NCI-H345 treated with DMSO at 0.1 percent for 48 hours (cell line): ENCODE results near the gene HSD11B2.
A peak's percentile ranks its signal among the peaks of the same experiment; 100 is the strongest.

ENCODE experiments used
- DNase-seq: peaks from one replicate; lab custom pipeline; 2025; ENCODE audit not compliant: unreplicated experiment; lab: John Stamatoyannopoulos, UW

Gene HSD11B2

DNA sequence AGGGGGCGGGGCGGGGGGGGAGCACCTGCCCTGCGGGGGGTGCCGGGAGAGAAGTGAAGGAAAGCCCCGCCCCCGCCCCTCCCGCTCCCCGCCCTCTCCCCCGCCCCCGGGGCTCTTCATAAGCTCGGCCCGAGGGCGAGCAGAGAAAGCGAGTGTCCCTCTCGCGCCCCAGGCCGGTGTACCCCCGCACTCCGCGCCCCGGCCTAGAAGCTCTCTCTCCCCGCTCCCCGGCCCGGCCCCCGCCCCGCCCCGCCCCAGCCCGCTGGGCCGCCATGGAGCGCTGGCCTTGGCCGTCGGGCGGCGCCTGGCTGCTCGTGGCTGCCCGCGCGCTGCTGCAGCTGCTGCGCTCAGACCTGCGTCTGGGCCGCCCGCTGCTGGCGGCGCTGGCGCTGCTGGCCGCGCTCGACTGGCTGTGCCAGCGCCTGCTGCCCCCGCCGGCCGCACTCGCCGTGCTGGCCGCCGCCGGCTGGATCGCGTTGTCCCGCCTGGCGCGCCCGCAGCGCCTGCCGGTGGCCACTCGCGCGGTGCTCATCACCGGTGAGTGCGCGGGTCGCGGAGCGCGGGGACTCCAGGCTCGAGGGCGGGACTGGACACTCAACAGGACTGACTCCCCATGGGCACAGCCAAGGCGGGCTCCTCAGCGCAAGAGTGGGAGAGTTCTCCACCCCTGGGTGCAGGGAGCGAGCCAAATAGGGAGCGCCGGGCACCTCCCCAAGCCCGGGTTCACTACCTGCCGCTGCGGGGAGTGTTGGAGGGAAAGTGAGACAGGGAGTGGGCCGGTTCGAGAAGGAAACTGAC is at the start of gene HSD11B2:
TSS of gene HSD11B2 (plus strand) at position 145 of the 798 bp plus-strand sequence. CDS start at position 273, 128 bp downstream.
- no peak for DNase-seq

DNA sequence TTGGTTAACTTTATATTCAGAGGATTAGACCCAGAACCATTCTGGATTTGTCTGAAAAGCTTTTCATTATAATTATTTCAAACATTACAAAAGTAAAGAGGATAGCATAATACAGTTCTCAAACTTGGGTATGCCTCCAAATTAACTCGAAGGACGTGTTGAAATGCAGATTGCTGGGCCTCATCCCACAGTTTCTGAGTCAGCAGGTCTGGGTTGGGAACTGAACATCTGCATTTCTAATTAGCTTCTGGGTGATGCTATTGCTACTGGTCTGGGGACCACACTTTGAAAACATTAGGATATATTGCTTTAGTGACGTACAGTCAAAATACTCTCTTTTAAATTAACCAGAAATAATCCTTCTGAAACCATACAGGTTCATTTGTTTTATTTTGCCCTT is 47.6 kb upstream of the HSD11B2 start:
- DNase-seq: no peak

DNA sequence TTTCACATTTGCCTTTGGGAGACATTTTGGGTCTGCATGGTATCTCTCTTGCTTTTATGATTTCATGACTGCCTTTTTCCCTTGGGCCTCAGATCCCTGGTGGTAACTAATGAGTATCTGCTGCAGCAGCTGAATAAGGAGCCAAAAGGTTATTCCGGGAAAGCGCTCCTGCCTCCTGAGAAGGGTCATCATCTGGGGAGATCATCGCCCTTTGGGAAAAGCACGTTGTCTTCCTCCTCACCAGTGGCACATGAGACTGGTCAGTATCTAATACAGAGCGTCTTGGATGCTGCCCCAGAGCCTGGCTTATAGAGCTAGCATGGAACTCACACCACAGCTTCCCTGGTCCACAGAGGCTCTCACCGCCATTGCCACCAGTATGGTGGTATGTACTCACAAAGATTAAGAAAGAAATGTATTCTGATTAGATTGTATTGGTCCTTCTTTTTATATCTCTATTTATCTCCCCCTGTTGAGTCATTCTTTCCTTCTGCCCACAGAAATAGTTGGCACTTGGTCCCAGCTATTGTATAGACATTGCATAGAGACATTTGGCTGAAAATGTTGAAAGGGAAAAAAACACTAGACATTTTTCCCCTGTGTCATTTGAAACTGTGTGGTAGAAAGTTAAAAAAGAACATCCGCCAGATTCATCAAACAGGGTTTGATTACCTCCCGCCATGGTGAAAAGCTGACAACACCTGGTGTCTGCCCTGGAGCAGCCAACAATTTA is 46.0 kb upstream of the HSD11B2 start:
- DNase-seq: no peak

DNA sequence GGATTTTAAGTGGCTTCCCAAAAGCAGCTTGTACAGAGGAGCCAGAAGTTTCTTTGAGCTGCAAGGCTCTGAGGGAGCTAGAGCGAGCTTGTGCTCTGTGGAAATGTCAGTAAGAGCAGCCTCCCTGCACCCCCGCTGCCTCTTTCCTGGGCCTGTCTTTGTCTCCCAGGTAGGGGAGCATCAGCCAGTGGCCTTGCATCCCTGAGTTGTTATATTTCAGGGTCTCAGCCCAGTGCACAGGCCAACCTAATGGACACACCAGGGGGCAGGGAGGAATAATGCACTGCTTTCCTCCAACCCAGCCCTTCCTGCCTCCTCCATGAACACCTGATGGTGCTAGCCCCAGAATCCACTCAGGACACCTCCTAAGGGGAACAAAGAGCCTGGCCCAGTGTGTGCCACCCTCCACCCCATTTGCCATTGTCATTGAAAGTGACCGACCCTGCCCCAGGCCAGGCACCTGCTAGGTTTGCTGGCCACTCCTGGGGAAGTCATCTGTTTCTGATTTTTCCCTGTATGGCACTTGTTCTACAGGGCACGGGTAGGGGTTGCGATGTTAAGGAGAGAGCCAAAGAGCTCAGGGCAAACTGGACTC is 44.0 kb upstream of the HSD11B2 start:
- DNase-seq: no peak

GRCh38 chr16:67387479-67388079 is 43.3 kb upstream of the HSD11B2 start:
- no peak for DNase-seq

GRCh38 chr16:67388191-67388590 is 42.7 kb upstream of the HSD11B2 start:
- DNase-seq: no peak

GRCh38 chr16:67388591-67388990 is 42.3 kb upstream of the HSD11B2 start:
- no peak for DNase-seq

- DNase-seq: no peak
These were observed 40.8 kb upstream of the HSD11B2 start for GRCh38 chr16:67389911-67390815.

DNA sequence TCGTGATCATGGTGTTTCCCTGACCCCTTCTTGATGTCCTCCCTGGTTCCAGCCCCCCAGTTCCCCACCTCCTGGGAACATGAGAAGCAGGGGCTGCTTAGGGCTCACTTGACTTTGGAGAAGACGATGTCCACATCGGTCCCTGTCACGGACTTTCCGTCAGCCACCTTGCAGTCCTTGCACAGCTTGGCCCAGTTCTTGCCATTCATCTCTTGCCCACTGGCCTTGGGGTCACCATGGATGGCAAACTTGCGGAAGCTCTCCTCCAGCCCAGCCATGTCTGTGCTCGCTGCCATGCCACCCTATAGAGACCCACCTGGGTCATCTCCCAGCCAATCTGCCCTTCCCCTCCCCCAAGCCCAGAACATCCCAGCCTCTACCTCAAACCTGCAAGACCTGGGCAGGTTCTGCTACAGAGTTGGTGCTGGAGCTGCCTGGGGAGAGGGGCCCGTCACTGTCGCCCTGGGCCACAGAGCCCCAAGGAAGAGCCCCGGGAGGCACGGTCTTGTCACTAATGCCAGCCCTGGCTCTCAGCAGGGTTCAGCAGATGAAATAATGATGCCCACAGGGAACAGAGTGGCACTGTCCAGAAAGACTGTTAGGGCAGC is 40.0 kb upstream of the HSD11B2 start:
- DNase-seq: no peak

DNA sequence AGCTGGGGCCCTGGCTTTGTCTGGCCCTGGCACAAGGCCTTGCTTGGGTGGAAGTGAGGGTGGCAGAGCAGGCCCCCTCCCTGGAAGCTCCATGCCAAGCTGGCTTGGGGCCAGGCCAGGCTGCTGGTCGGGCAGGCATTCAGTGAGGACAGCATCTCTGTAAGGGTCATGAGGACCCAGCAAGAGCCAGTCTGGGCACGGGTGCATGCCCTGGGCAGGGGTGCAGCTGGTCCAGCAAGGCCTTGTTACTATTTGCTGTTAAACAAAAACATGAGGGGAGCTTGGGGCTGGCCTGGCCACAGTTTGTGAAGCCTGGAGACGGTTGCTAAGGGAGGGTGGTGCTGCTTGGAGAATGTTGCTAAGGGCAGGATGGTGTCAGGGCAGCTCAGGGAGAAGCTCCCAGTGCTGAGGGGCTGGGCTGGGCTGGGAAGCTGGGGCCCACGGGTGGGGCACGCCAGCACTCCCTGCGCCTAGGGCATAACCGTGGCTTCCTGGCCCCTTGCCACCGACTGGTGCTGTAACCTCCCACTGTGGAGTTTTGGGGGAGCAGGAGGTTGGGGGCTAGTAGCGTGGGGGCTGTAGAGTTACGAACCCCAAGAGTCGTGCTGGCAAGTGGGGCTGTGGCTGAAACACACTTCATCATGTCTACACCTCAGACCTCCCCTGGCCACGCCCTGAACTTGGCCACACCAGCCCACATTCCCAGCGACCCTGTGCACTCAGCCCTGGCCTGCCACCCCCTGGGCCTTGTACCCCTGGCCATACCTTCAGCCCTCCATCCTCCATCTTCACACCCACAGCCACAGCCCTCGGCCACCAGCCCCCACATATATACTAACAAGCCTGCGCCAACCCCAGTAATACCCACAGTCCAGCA is 39.3 kb upstream of the HSD11B2 start:
- no peak for DNase-seq

- no peak for DNase-seq
These were observed 38.4 kb upstream of the HSD11B2 start for GRCh38 chr16:67392301-67393059.

- DNase-seq: no peak
These were observed 37.7 kb upstream of the HSD11B2 start, which contains the start of gene TPPP3 for GRCh38 chr16:67393111-67393787. Gene TPPP3, minus strand, starts transcription at chr16:67393498. Its CDS starts 2,387 bp downstream, at chr16:67391111.

DNA sequence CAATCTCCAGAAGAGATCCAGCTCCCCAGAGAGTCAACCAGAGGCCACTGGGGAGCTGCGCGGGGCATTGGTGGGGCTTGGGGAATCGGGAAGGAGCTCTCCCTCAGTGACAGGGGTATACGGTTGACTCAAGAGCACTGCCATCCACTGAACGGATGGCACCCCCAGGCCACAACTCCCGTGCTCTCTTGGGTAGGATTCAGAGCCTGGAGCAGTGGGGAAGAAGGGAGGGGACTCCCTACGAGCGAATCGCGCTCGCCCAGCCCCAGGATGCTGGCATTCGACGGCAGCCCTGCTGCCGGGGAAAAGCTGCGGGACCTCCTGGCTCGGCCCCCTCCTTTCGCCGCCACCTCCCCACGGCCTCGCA is 37.1 kb upstream of the HSD11B2 start:
- no peak for DNase-seq

- DNase-seq: no peak
These were observed 36.5 kb upstream of the HSD11B2 start for GRCh38 chr16:67394155-67395104.

- no peak for DNase-seq
These were observed 35.8 kb upstream of the HSD11B2 start for GRCh38 chr16:67395105-67395457.

GRCh38 chr16:67395458-67396158 is 35.3 kb upstream of the HSD11B2 start:
- DNase-seq: peak; percentile 90
